HepG2 (cell line): ENCODE results near the gene PSMD1. TPM values are rescaled to one million over a fixed set of nuclear protein-coding genes. Genes with fewer than 3 reads are reported as not detected.

ENCODE experiments used
- ATAC-seq: fragments of 200-7000 bp; cut with Tn5 transposase; 3 replicates; pipeline ENCODE4 v1.9.1; 2020; ENCODE audit warnings: mild to moderate bottlenecking, moderate library complexity
- BruUV-seq: library from RNA; stranded (reverse); fragments of 400-500 nt; replicated peaks from 2 replicates; lab custom pipeline; 2021; lab: Mats Ljungman, UMichigan
- CTCF ChIA-PET: fragments of 300-600 bp; formaldehyde crosslinking; extraction: SDS; loops from one replicate; lab custom pipeline; 2021; ENCODE audit warnings: low total read pairs, inconsistent platforms, low intra/inter-chr PET ratio; lab: Yijun Ruan, JAX
- POLR2A ChIA-PET: fragments of 350-600 bp; sonication (Branson Sonifier 250); formaldehyde crosslinking; loops from one replicate; lab custom pipeline; 2020; ENCODE audit warnings: antibody characterized with exemption, inconsistent platforms; lab: Yijun Ruan, JAX
- DNase-seq: peaks from one replicate; pipeline ENCODE4 v3.0.0-alpha.2; 2015; ENCODE audit warnings: low spot score
- FAIRE-seq: peaks from 3 replicates; lab custom pipeline; 2011; peaks lifted over from hg19 to GRCh38; lab: Jason Lieb, UNC
- H2AFZ ChIP-seq: one replicate; pipeline ENCODE4 v1.6.1; 2011; ENCODE audit warnings: low read length, inconsistent platforms
- H3K27ac ChIP-seq: fragments of 300-600 bp; 3 replicates; pipeline ENCODE4 v1.8.0; 2011; ENCODE audit warnings: mixed run types, mild to moderate bottlenecking, mixed read lengths, low read length, inconsistent platforms; ENCODE audit not compliant: insufficient read depth; ENCODE audit errors: extremely low read length
- H3K27me3 ChIP-seq, 2 experiments: fragments of 200-600 bp in 1 of 2; 2 replicates in 1 of 2; 3 replicates in 1 of 2; pipeline versions ENCODE4 v1.6.0 to v1.8.0; 2011; ENCODE audit warnings: low read length in 2 of 2, mild to moderate bottlenecking in 2 of 2, moderate library complexity in 2 of 2, inconsistent platforms in 1 of 2; ENCODE audit not compliant: insufficient read depth in 2 of 2, control insufficient read depth in 1 of 2
- H3K36me3 ChIP-seq, 2 experiments: fragments of 200-600 bp in 1 of 2; replicated peaks in 1 of 2; 2 replicates in 1 of 2; 3 replicates in 1 of 2; pipeline versions ENCODE4 v1.5.1 to v1.8.0; 2011; ENCODE audit warnings: low read length in 2 of 2, inconsistent platforms in 1 of 2; ENCODE audit not compliant: insufficient read depth in 2 of 2, control insufficient read depth in 1 of 2
- H3K4me1 ChIP-seq: 2 replicates; pipeline ENCODE4 v1.5.1; 2012; ENCODE audit warnings: low read length, inconsistent platforms; ENCODE audit not compliant: insufficient read depth
- H3K4me2 ChIP-seq: 2 replicates; pipeline ENCODE4 v1.6.0; 2011; ENCODE audit warnings: low read depth, low read length, inconsistent platforms
- H3K4me3 ChIP-seq, 3 experiments: fragments of 200-600 bp in 1 of 3; sonication (generic), shearing (Covaris generic) in 1 of 3; replicated peaks in 1 of 3; 2 replicates each; pipeline ENCODE4 v1.5.1; 2011 to 2016; ENCODE audit warnings: low read length in 3 of 3, inconsistent platforms in 2 of 3, low read depth in 2 of 3, mild to moderate bottlenecking in 2 of 3, control low read depth in 1 of 3, mixed read lengths in 1 of 3; ENCODE audit not compliant: insufficient read depth in 1 of 3
- H3K79me2 ChIP-seq: one replicate; pipeline ENCODE4 v1.6.1; 2011; ENCODE audit warnings: low read length, inconsistent platforms; ENCODE audit not compliant: insufficient read depth
- H3K9ac ChIP-seq: 2 replicates; pipeline ENCODE4 v1.6.0; 2011; ENCODE audit warnings: mild to moderate bottlenecking, low read depth, low read length, inconsistent platforms; ENCODE audit not compliant: insufficient read depth
- H3K9me3 ChIP-seq: 2 replicates; pipeline ENCODE4 v1.5.1; 2012; ENCODE audit warnings: mild to moderate bottlenecking, low read length
- H4K20me1 ChIP-seq: 2 replicates; pipeline ENCODE4 v1.6.0; 2011; ENCODE audit warnings: inconsistent platforms, mild to moderate bottlenecking, low read length, moderate library complexity; ENCODE audit not compliant: insufficient read depth
- EED ChIP-seq: sonication (generic); formaldehyde crosslinking; IDR thresholded peaks from 2 replicates; pipeline ENCODE4 v1.5.0; 2020; ENCODE audit warnings: mild to moderate bottlenecking, missing genetic modification reagents
- EHMT2 ChIP-seq: fragments of 200-600 bp; sonication (generic); IDR thresholded peaks from 2 replicates; pipeline ENCODE4 v1.7.0; 2017; ENCODE audit warnings: antibody characterized with exemption, low read depth, low read length, borderline replicate concordance
- ELF4 ChIP-seq: sonication (generic); formaldehyde crosslinking; IDR thresholded peaks from 2 replicates; pipeline ENCODE4 v1.5.0; 2020; ENCODE audit warnings: missing genetic modification reagents, mild to moderate bottlenecking, moderate library complexity, borderline replicate concordance
- FOXK1 ChIP-seq: sonication (generic); formaldehyde crosslinking; IDR thresholded peaks from 2 replicates; pipeline ENCODE4 v1.4.0; 2020; ENCODE audit warnings: low read depth, missing genetic modification reagents, borderline replicate concordance
- HNRNPLL ChIP-seq: fragments of 200-400 bp; formaldehyde crosslinking; IDR thresholded peaks from 2 replicates; pipeline ENCODE4 v1.6.1; 2017; ENCODE audit warnings: mild to moderate bottlenecking, low read depth, low read length; ENCODE audit not compliant: poor library complexity, severe bottlenecking
- KMT2B ChIP-seq: IDR thresholded peaks from 2 replicates; pipeline ENCODE4 v1.6.1; 2016; ENCODE audit warnings: missing genetic modification reagents, missing compliant biosample characterization
- MXD4 ChIP-seq: IDR thresholded peaks from 2 replicates; pipeline ENCODE4 v1.6.1; 2016; ENCODE audit warnings: mild to moderate bottlenecking, missing biosample characterization, missing genetic modification reagents
- ZFP37 ChIP-seq: sonication (generic); formaldehyde crosslinking; IDR thresholded peaks from 2 replicates; pipeline ENCODE4 v1.4.0; 2020; ENCODE audit warnings: missing genetic modification reagents, borderline replicate concordance
- ZNF432 ChIP-seq: sonication (generic); formaldehyde crosslinking; IDR thresholded peaks from 2 replicates; pipeline ENCODE4 v1.5.0; 2020; ENCODE audit warnings: missing genetic modification reagents, mild to moderate bottlenecking, borderline replicate concordance
- ZNF570 ChIP-seq: sonication (generic); formaldehyde crosslinking; IDR thresholded peaks from 2 replicates; pipeline ENCODE4 v1.4.0; 2020; ENCODE audit warnings: mild to moderate bottlenecking, missing genetic modification reagents, borderline replicate concordance
- ZNF709 ChIP-seq: sonication (generic); formaldehyde crosslinking; IDR thresholded peaks from 2 replicates; pipeline ENCODE4 v1.5.0; 2020; ENCODE audit warnings: mild to moderate bottlenecking, missing genetic modification reagents
- WGBS: methylation state at CpG from one replicate; pipeline ENCODE4 v1.1.6; 2017; ENCODE audit warnings: low lambda C conversion rate; 5-methylcytosine and 5-hydroxymethylcytosine counted together
- in situ Hi-C: cut with HindIII; loops from 2 replicates; pipeline ENCODE4 v1.10.0; 2017; ENCODE audit warnings: low pct_unique_long_range_greater_than_20kb; ENCODE audit not compliant: extremely low pct_ligation_motif_present
- intact Hi-C: fragments of 100-400 bp; cut with micrococcal nuclease; formaldehyde crosslinking; loops from one replicate; pipeline ENCODE4 v1.10.0; 2022; ENCODE audit not compliant: unreplicated experiment
- polyA plus RNA-seq, 8 experiments: library from polyadenylated mRNA; depleted of rRNA in 3 of 8; stranded (reverse) in 7 of 8; unstranded in 1 of 8; fragments of >200 nt; fragmentation: Illumina TruSeq in 4 of 8; extraction: Trizol in 4 of 8; gene quantifications; 2 replicates each; pipeline versions ENCODE4 v1.2.1 to v1.2.3, GENCODE V29; 2011 to 2016; ENCODE audit warnings: low read depth in 4 of 8, missing spikeins in 1 of 8, mixed read lengths in 1 of 8; ENCODE audit not compliant: insufficient read depth in 1 of 8
- total RNA-seq, 5 experiments: library from RNA; depleted of rRNA; stranded (reverse); fragments of >200 nt; fragmentation: Illumina TruSeq; extraction: Trizol; gene quantifications; 2 replicates each; pipeline ENCODE4 v1.2.3, GENCODE V29; 2016; ENCODE audit warnings: low read depth in 1 of 5
- TF ChIP-seq, protein P1 (sequence below), 2 experiments: sonication (generic) in 1 of 2; formaldehyde crosslinking in 1 of 2; IDR thresholded peaks; 2 replicates each; pipeline versions ENCODE4 v1.4.0 to v1.6.1; 2016 to 2020; ENCODE audit warnings: borderline replicate concordance in 1 of 2, low read depth in 1 of 2, mild to moderate bottlenecking in 1 of 2, missing genetic modification reagents in 1 of 2
- TF ChIP-seq, protein P2 (sequence below): sonication (generic); formaldehyde crosslinking; IDR thresholded peaks from 2 replicates; pipeline ENCODE4 v1.9.0; 2022; ENCODE audit warnings: missing genetic modification reagents, mild to moderate bottlenecking, borderline replicate concordance
- TF ChIP-seq, protein P3 (sequence below): sonication (generic); formaldehyde crosslinking; conservative IDR thresholded peaks from 2 replicates; pipeline ENCODE4 v1.8.0; 2022; ENCODE audit warnings: low read depth, missing genetic modification reagents

The PSMD1 gene
- total and polyA plus RNA-seq, 2 of the 13 experiments (the other 11 are each of a cell fraction or from before 2014, with no cell fraction given): 136 to 191 TPM

DNA sequence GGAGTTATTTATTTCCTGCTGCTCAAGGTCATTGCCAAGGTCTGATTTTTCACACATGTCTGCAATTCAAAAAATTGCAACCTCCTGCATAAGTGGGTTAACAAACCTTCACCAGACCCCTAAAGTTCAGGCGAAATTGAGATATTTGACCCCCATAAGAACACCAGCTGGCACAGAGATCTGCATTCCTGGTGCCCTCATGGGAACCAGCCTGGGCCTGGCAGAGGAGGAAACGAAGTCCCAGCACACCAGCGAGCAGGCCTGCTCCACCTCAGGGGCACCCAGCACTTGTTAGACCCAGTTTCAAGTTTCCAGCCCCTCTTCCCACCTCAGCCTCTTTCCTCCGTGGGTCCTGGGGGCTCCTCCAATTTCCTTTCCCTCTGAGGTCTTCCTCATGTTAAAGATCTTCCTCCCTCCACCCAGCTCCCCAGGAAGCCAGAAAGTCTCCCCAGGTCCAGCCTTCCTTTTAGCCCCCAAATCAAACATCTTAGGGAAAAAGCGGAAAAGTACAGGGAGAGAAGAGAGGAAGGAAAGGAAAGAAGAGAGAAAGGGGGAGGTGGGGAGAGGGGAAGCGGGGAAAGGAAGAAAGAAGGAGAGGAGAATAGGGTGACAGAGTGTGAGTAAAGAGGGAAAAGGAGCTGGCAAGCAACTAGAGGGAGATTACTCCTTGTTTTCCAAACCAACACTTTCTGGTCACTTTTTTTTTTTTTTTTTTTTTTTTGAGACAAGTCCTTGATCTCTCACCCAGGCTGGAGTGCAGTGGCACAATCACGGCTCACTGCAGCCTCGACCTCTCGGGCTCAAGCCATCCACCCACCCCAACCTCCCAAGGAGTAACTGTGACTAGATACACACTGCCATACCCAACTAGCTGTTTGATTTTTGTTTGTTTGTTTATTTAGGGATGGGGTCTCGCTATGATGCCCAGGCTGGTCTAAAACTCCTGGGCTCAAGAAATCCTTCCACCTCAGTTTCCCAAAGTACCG, 23.2 kb upstream of the PSMD1 start:
- Histone ChIP-seq H3K27ac (peak overlapping the region; percentile 89), H3K36me3 (no peaks in the 10 kb centered on the region), H3K27me3 (no peaks in the 10 kb centered on the region; a peak in 1 of 5 replicates), H3K4me2 (peak overlapping the region; percentile 70), H3K79me2 (peaks cover 17% of the 10 kb centered on the region), H3K4me3 (peak overlapping the region in 2 of 3 experiments; percentile 2 to 21; a peak in 2 of 6 replicates), H4K20me1 (no peaks in the 10 kb centered on the region), H3K9me3 (no peaks in the 10 kb centered on the region), H3K9ac (peak overlapping the region; percentile 14), H3K4me1 (peaks cover 62% of the 10 kb centered on the region), H2AFZ (no peak overlapping the region)
- CTCF ChIA-PET: no interaction called here
- 39% methylated on average over 11 of the region's 11 CpGs for WGBS
- peak; percentile 32 for ATAC-seq
- FAIRE-seq: peak; percentile 80
- in situ Hi-C loops (no loop called here), intact Hi-C loops (loop anchor here (1.0 to 2.0 kb wide), 2 partner anchors 17 kb away; no protein-coding TSS in a partner anchor)
- no TSS peak for BruUV-seq
- POLR2A ChIA-PET: interaction anchor here (1.2 to 5.1 kb wide), 2 partner anchors 14 to 18 kb away, joined by 5 to 66 read pairs; no protein-coding TSS in a partner anchor
- DNase-seq: no peak
- TF ChIP-seq, protein P1, sequence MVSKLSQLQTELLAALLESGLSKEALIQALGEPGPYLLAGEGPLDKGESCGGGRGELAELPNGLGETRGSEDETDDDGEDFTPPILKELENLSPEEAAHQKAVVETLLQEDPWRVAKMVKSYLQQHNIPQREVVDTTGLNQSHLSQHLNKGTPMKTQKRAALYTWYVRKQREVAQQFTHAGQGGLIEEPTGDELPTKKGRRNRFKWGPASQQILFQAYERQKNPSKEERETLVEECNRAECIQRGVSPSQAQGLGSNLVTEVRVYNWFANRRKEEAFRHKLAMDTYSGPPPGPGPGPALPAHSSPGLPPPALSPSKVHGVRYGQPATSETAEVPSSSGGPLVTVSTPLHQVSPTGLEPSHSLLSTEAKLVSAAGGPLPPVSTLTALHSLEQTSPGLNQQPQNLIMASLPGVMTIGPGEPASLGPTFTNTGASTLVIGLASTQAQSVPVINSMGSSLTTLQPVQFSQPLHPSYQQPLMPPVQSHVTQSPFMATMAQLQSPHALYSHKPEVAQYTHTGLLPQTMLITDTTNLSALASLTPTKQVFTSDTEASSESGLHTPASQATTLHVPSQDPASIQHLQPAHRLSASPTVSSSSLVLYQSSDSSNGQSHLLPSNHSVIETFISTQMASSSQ (IDR thresholded peaks at IDR 0.05; ENCODE audit: low read depth): no peak
- TF ChIP-seq, protein P1 (CRISPR knock-in tag; IDR thresholded peaks at IDR 0.05; ENCODE audit: borderline replicate concordance): no peak
- no peak for TF ChIP-seq HNRNPLL
- no peak for TF ChIP-seq EHMT2
- TF ChIP-seq KMT2B: 0 out of 2 replicates have a peak, but pooled peaks have one; percentile 37
- no peak for TF ChIP-seq ZNF432 (CRISPR knock-in tag)
- no peak for TF ChIP-seq ZFP37 (CRISPR knock-in tag)
- TF ChIP-seq, protein P2, sequence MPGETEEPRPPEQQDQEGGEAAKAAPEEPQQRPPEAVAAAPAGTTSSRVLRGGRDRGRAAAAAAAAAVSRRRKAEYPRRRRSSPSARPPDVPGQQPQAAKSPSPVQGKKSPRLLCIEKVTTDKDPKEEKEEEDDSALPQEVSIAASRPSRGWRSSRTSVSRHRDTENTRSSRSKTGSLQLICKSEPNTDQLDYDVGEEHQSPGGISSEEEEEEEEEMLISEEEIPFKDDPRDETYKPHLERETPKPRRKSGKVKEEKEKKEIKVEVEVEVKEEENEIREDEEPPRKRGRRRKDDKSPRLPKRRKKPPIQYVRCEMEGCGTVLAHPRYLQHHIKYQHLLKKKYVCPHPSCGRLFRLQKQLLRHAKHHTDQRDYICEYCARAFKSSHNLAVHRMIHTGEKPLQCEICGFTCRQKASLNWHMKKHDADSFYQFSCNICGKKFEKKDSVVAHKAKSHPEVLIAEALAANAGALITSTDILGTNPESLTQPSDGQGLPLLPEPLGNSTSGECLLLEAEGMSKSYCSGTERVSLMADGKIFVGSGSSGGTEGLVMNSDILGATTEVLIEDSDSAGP (CRISPR knock-in tag): peak; percentile 16; the same call in 1 of the 2 replicates
- no peak for TF ChIP-seq ZNF709 (CRISPR knock-in tag)
- no peak for TF ChIP-seq FOXK1
- no peak for TF ChIP-seq ZNF570
- no peak for TF ChIP-seq MXD4 (CRISPR knock-in tag)
- no peak for TF ChIP-seq ELF4 (CRISPR knock-in tag)
- TF ChIP-seq EED (CRISPR knock-in tag): no peak
- TF ChIP-seq, protein P3, sequence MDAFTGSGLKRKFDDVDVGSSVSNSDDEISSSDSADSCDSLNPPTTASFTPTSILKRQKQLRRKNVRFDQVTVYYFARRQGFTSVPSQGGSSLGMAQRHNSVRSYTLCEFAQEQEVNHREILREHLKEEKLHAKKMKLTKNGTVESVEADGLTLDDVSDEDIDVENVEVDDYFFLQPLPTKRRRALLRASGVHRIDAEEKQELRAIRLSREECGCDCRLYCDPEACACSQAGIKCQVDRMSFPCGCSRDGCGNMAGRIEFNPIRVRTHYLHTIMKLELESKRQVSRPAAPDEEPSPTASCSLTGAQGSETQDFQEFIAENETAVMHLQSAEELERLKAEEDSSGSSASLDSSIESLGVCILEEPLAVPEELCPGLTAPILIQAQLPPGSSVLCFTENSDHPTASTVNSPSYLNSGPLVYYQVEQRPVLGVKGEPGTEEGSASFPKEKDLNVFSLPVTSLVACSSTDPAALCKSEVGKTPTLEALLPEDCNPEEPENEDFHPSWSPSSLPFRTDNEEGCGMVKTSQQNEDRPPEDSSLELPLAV (CRISPR knock-in tag): no peak
